Body of pancreas (tissue), 4 donors: ENCODE measurements around the gene BDNF. TPM values are rescaled to one million over a fixed set of nuclear protein-coding genes. Genes with fewer than 3 reads are reported as not detected.

ENCODE experiments used
- ATAC-seq: fragments of 150-250 bp; one replicate; pipeline ENCODE4 v1.9.1; 2016
- DNase-seq, 4 donors: peaks; one replicate each; pipeline ENCODE4 v3.0.0-alpha.2; 2019
- H3K27ac ChIP-seq, 4 donors: fragments of 200-600 bp; sonication (generic); 1 replicate in 3 of 4; 2 replicates in 1 of 4; pipeline versions ENCODE4 v1.5.1 to v1.6.1; 2016 to 2019; ENCODE audit warnings: mild to moderate bottlenecking in 1 of 4, mixed read lengths in 1 of 4, moderate library complexity in 1 of 4
- H3K27me3 ChIP-seq, 2 donors: fragments of 200-600 bp; sonication (generic); one replicate each; pipeline ENCODE4 v1.6.0; 2016; ENCODE audit warnings: mild to moderate bottlenecking in 1 of 2
- H3K36me3 ChIP-seq, 2 donors: fragments of 200-600 bp; sonication (generic); replicated peaks in 1 of 2; 2 replicates each; pipeline ENCODE4 v1.5.1; 2016; ENCODE audit warnings: low read depth in 2 of 2; ENCODE audit not compliant: insufficient read depth in 1 of 2
- H3K4me1 ChIP-seq: fragments of 200-600 bp; sonication (generic); one replicate; pipeline ENCODE4 v1.6.0; 2016
- H3K4me3 ChIP-seq, 2 donors: fragments of 200-600 bp; sonication (generic); 1 replicate in 1 of 2; 2 replicates in 1 of 2; pipeline ENCODE4 v1.5.1; 2016 to 2019
- H3K9me3 ChIP-seq, 3 donors: fragments of 200-600 bp; sonication (generic); 1 replicate in 2 of 3; 2 replicates in 1 of 3; pipeline ENCODE4 v1.5.1; 2016
- CTCF ChIP-seq, 7 experiments: fragments of 450-650 bp in 4 of 7; fragments of 200-600 bp in 3 of 7; sonication (generic) in 3 of 7; IDR thresholded peaks; one replicate each; pipeline ENCODE4 v1.5.1; 2016 to 2019; ENCODE audit warnings: antibody characterized with exemption in 7 of 7
- POLR2A ChIP-seq, 3 donors: fragments of 450-650 bp; IDR thresholded peaks; one replicate each; pipeline ENCODE4 v1.6.1; 2016; ENCODE audit warnings: antibody characterized with exemption in 3 of 3, mild to moderate bottlenecking in 2 of 3
- WGBS, 2 donors: methylation state at CpG; one replicate each; pipeline ENCODE4 v1.1.5; 2017; 5-methylcytosine and 5-hydroxymethylcytosine counted together
- intact Hi-C: fragments of 100-400 bp; cut with DNase I; formaldehyde crosslinking; loops from one replicate; pipeline ENCODE4 v1.15.1; 2023
- total RNA-seq, 2 donors: library from RNA; depleted of rRNA; stranded (reverse); fragments of >200 nt; gene quantifications; one replicate each; pipeline ENCODE4 v1.1.0, GENCODE V29; 2016

BDNF gene
- total RNA-seq, 2 donors from 2014 or later, result not detected

- H3K4me1 ChIP-seq, result no peaks in the 10 kb centered on the region
- 82 to 88% methylated on average over 2 of the region's 2 CpGs for WGBS, 2 donors
- no peak for TF ChIP-seq CTCF (IDR thresholded peaks at IDR 0.05)
- no peak for TF ChIP-seq POLR2A (IDR thresholded peaks at IDR 0.05)
- no peaks in the 10 kb centered on the region for H3K27me3 ChIP-seq
- H3K9me3 ChIP-seq, result no peaks in the 10 kb centered on the region
- intact Hi-C loops, result no loop called here
- DNase-seq (no peak), ATAC-seq (no peak)
- H3K4me3 ChIP-seq, result no peak overlapping the region
- no peaks in the 10 kb centered on the region for H3K36me3 ChIP-seq
- H3K27ac ChIP-seq, result no peak overlapping the region
These were observed 36.9 kb downstream of the BDNF start for GRCh38 chr11:27663326-27663725.

GRCh38 chr11:27660171-27660570 is 40.1 kb downstream of the BDNF start:
- Histone ChIP-seq H3K9me3 (no peaks in the 10 kb centered on the region), H3K36me3 (no peaks in the 10 kb centered on the region), H3K27ac (no peak overlapping the region), H3K27me3 (no peaks in the 10 kb centered on the region), H3K4me1 (no peaks in the 10 kb centered on the region), H3K4me3 (no peak overlapping the region)
- DNase-seq, result no peak
- intact Hi-C loops, result no loop called here
- no peak for TF ChIP-seq POLR2A (IDR thresholded peaks at IDR 0.05)
- TF ChIP-seq CTCF (IDR thresholded peaks at IDR 0.05), result no peak
- ATAC-seq, result no peak
- 72 to 74% methylated on average over 3 of the region's 3 CpGs for WGBS, 2 donors

- DNase-seq (no peak), ATAC-seq (no peak)
- Histone ChIP-seq H3K9me3 (no peaks in the 10 kb centered on the region), H3K36me3 (no peaks in the 10 kb centered on the region), H3K4me1 (no peaks in the 10 kb centered on the region), H3K4me3 (no peak overlapping the region), H3K27me3 (no peaks in the 10 kb centered on the region), H3K27ac (no peak overlapping the region)
- TF ChIP-seq CTCF (IDR thresholded peaks at IDR 0.05), result no peak
- TF ChIP-seq POLR2A (IDR thresholded peaks at IDR 0.05), result no peak
- WGBS, 2 donors, result 79 to 87% methylated on average over 2 of the region's 2 CpGs
- intact Hi-C loops, result no loop called here
These were observed 41.6 kb downstream of the BDNF start for GRCh38 chr11:27658535-27659236.

- 77 to 80% methylated on average over 12 of the region's 12 CpGs for WGBS, 2 donors
- Histone ChIP-seq H3K27me3 (no peaks in the 10 kb centered on the region), H3K4me3 (no peak overlapping the region), H3K4me1 (no peaks in the 10 kb centered on the region), H3K27ac (no peak overlapping the region), H3K36me3 (no peaks in the 10 kb centered on the region), H3K9me3 (no peaks in the 10 kb centered on the region)
- TF ChIP-seq CTCF (IDR thresholded peaks at IDR 0.05), result no peak
- no peak for TF ChIP-seq POLR2A (IDR thresholded peaks at IDR 0.05)
- ATAC-seq (no peak), DNase-seq (no peak)
- intact Hi-C loops, result no loop called here
These were observed 43.3 kb downstream of the BDNF start for GRCh38 chr11:27656806-27657483.

GRCh38 chr11:27656320-27656719 is 43.9 kb downstream of the BDNF start:
- no peak for ATAC-seq
- 76 to 81% methylated on average over 6 of the region's 6 CpGs for WGBS, 2 donors

More at GRCh38 chr11:27656320-27656719, 43.9 kb downstream of the BDNF start:
- intact Hi-C loops, result no loop called here
- Histone ChIP-seq H3K36me3 (no peaks in the 10 kb centered on the region), H3K9me3 (no peaks in the 10 kb centered on the region), H3K4me1 (no peaks in the 10 kb centered on the region), H3K4me3 (no peak overlapping the region), H3K27ac (no peak overlapping the region), H3K27me3 (no peaks in the 10 kb centered on the region)
- no peak for DNase-seq
- TF ChIP-seq POLR2A (IDR thresholded peaks at IDR 0.05) (no peak), CTCF (IDR thresholded peaks at IDR 0.05) (no peak)
